Smooth muscle cell of the umbilical artery (primary cell): ENCODE data around the gene IGF2R. TPM values are rescaled to one million over a fixed set of nuclear protein-coding genes. Genes with fewer than 3 reads are reported as not detected.

Experiments
- total RNA-seq: library from RNA; depleted of rRNA; stranded (reverse); fragments of >200 nt; gene quantifications from 2 replicates; pipeline ENCODE4 v1.2.3, GENCODE V29; 2014

IGF2R gene
- 306 and 322 TPM in 2 replicates for total RNA-seq

GRCh38 chr6:159968295-159969203 is at the start of gene IGF2R:
Gene IGF2R, plus strand, starts transcription at chr6:159969082. Its CDS starts 165 bp downstream, at chr6:159969247.

GRCh38 chr6:160121558-160121957 is 152.7 kb downstream of the IGF2R start, which contains the start of gene SLC22A1:
Gene SLC22A1, plus strand, starts transcription at chr6:160121815. Its CDS starts 121 bp downstream, at chr6:160121936.

Other genes with a start within 250 kb of the IGF2R start
- gene WTAP, start 241.6 kb upstream of the IGF2R start, total RNA-seq, result 104 and 136 TPM in 2 replicates
- 41.0 and 57.5 TPM in 2 replicates for gene ACAT2, start 207.0 kb upstream of the IGF2R start, total RNA-seq
- 228 and 331 TPM in 2 replicates for gene TCP1, start 179.5 kb upstream of the IGF2R start, total RNA-seq
- gene MRPL18, start 178.6 kb upstream of the IGF2R start, total RNA-seq, result 65.3 and 66.8 TPM in 2 replicates
- 0.28 TPM in 1 of 2 replicates, not detected in the other for gene PNLDC1, start 168.8 kb upstream of the IGF2R start, total RNA-seq
- under 0.01 TPM in 1 of 2 replicates, not detected in the other for gene MAS1, start 78.1 kb upstream of the IGF2R start, total RNA-seq
- gene SLC22A1, start 152.7 kb downstream of the IGF2R start, total RNA-seq, result 0.89 and 1.4 TPM in 2 replicates